GM21423 (cell line): ENCODE measurements around the gene RASAL1.

Source experiments
- ATAC-seq: cut with Tn5 transposase; IDR thresholded peaks from one replicate; pipeline ENCODE4 v1.9.1; 2021; ENCODE audit warnings: mild to moderate bottlenecking, moderate library complexity; ENCODE audit not compliant: unreplicated experiment

The RASAL1 gene

DNA sequence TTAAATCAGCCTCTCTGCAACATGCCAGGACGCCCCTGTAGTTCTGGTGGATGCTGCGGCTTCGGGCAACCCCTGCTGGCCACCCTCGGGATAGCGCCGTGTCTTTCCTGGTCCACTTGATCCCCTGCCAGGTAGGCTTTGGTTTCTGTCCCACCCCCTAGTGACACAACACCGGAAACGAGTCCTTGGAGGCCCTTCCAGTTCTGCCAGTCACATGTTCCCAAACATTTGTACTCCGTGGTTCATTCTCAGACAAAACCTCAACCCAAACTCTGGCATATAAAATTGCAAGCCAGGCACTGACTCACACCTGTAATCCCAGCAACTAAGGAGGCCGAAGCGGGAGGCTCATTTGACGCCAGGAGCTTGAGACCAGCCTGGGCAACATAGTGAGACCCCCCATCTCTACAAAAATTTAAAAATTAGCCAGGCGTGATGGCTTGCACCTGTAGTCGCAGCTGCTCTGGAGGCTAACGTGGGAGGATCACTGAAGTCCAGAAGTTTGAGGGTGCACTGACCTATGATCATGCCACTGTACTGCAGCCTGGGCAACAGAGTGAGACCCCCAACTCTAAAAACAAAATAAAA, 37.0 kb downstream of the RASAL1 start:
- peak; percentile 72 for ATAC-seq

DNA sequence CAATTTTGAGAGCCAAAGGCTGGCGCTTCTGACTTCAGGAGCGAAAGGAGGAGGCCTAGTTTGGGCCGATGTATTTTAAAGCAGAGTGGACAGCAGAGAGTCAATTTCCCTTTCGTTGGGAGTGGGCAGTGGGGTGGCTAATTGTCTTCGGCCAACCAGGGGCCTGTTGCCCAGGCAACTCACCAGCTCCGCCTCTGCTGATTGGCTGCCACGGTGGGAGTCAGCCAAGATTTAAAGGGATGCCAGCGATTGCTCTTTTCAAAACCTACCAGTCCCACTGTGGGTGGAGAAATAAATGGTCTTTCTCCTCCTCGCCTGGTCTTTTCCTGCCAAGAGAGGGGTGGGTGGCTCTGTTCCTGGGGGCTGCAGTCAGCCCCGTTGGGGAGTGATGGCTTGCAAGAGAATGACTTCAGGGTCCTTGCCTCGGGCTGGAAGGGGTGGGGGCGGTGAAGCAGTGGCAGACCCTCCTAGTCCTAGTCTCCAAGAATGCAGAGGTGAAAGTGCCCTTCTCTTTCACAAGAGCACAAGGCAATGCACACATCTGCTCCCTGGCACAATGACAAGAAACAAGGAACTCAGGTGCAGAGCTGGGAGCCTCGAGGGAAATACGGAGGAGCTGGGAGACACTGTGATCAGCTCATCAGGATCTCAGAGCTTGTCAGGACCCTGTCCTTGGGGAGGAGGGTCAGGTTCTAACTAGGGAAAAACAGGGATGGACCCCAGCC, 37.7 kb downstream of the RASAL1 start:
- ATAC-seq = no peak

DNA sequence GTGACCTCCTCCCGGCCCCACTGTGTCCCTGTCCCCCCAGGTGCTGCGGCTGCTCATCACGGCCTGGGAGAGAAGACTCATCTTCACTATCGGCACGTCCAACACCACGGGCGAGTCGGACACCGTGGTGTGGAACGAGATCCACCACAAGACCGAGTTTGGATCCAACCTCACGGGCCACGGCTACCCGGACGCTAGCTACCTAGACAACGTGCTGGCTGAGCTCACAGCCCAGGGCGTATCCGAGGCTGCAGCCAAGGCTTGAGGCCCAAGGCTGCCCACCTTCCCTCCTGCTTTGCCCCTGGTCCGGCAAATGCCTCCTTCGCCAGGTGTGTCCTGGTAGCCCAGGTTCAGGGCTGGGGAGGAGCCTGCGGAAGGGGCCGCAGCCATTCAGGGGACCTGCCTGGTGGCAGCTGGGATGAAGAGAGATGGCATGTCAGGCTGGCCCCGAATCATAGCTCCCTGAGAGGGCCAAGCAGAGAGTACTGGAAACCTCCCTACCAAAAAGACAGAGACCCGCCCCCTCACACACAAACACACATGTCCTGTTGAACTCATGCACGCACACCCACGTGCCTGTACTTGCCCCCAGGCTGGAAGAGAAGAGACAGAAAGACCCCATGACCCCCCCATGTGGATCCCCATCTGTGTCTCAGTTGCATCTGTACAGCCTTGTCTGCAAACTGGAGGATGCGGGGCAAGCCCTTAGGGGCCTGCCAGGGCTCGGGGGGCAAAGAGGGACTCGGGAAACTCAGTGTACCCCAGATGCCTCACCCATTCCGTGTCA, 38.7 kb downstream of the RASAL1 start:
- ATAC-seq = no peak

GRCh38 chr12:113095405-113095804, 40.2 kb downstream of the RASAL1 start:
- ATAC-seq = no peak

GRCh38 chr12:113094738-113095137, 40.8 kb downstream of the RASAL1 start:
- no peak for ATAC-seq

- no peak for ATAC-seq
These were observed 42.0 kb downstream of the RASAL1 start for GRCh38 chr12:113093409-113094101.

DNA sequence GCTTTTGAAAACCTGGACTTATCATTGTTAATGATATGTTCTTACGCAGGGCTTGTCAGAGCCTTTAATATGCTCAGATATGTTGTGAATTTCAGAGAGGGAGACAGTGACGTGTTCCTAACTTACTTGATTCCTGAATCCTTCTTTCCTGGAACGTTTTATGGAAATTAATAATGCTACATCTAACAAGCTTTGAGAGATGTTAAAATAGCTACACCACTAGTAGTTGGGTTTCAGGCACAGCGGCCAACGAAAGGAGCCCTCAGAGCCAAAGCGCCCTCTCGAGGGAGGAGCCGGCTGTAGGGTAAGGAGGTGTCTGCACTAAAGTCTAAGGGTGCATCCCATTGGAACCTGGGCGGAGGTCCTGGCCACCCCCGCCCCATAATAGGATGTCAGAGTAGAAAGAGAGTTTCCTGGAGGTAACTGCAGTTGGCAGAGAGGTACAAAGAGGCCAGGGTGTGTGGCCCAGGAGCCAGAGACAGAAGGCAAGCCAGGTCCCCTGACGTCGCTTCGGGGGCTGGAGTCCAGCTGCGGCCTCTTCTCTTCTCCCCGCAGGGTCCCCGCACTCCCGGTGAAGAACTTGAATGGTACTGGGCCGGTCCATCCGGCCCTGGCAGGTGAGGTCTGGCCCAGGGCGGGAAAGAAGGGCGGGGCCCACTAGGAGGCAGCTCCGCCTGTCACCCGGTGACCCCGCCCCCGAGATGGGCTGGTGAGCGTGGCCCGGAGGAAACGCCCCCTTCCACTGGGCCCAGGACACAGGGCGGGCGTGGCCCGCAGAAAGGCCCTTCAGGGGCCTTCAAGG, 42.8 kb downstream of the RASAL1 start:
- no peak for ATAC-seq

DNA sequence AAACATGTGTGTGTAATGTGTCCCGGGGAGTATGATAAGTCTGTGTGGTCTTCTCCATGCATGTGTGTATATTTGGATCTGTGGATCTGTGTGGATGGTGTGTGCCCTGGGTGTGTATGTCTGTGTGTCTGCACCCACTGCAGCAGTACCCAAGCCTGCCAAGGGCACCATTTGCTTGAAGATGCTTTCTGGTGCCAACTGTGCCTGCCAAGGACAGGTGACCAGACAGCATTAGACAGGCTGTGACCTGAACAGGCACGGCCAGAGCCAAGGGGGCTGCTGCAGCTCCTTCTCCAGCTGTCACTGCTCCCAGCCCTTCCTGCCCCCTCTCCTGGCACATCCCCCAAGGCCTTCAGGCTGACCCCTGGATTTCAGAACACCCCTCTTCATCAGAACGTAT, 44.1 kb downstream of the RASAL1 start:
- ATAC-seq = no peak

DNA sequence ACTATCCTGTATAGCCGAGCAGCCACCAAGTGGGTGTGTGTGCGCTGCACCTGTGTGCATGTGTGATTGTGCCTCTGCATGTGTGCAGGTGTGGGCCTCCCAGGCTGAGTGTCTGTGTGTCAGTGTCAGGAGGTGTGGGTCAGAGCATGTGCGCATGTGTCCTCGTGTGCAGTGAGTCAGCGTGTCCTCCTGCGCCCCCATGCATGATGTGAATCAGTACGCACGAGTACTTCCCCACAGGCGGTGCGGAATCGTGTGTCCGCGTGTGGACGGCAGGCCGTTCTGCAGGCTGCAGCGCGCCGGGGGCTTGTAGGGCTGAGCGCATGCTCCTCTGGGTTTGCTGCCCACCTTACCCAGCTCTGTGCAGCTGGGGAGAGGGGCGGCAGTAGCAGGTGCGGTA, 44.8 kb downstream of the RASAL1 start:
- no peak for ATAC-seq

GRCh38 chr12:113089839-113090238, 45.7 kb downstream of the RASAL1 start:
- ATAC-seq = no peak

DNA sequence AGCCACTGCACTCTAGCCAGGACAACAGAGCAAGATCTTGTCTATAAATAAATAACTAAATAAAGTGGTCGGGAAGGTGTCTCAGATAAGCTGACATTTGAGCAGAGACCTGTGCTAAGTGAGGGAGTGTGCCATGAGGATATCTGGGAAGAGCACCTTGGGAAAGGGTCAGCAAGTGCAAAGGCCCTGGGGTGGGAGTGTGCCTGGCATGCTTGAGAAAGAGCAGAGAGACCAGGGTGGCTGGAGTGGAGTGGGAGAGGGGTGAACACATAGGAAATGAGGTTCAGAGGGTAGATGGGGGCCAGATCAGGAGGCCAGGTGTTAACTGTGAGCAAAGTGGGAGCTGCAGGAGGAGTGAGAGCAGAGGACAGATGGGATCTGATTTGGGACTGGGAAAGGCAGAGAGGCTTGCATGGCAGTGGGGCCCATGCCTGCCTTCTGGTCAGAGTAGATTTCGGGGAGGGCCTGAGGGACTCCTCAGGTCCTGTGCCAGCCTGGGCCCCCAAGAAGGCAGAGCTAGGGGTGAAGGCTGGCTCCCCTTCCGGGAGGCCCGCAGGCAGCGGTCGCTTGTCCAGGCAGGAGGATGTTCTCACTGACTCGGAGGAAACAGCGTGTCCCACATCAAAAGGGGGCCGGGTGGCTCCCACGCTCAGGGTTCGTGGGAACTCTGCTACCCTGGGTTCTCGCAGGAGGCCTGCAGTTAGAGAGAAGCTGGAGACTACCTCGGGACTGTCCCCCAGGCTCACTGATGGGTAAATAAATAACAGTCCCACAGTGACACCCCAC, 46.4 kb downstream of the RASAL1 start:
- ATAC-seq = no peak

DNA sequence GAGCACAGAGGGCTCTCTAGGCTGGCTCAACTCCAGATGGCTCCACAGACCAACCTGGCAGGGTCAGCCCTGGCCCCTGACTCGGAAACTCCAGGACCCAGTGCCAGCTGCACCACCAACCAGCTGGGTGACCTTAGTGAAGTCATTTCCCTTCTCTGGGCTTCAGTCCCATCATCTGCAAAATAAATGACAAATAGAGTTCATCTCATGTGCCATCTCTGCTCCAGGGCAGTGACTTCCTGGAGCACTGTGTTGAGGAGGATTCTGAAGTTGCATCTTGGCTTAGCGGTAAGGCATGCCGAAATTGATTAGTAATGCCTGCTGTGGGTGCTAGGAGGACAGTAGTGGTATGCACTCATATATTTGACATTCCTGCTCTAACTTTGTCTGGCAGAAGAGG, 47.5 kb downstream of the RASAL1 start:
- no peak for ATAC-seq

DNA sequence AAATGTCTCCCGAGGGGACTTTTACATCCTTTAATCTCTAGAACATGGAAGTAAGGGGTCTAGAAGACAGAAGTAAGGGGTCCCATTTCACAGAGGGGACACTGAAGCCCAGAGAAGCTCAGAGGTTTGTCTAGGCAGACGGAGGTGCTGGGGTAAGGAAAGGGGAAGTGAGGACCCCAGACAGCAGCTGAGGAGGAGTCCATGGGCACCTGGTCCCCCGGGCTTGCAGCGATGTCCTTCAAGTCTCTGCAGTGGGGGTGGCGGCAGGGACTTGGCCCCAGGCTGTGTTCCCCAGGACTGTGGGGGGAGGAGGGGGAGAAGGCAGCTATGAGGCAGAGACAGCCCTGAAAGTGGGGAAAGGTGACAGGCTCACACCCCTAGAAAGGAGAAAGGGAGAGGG, 48.4 kb downstream of the RASAL1 start:
- ATAC-seq = no peak

GRCh38 chr12:113086249-113087164, 49.1 kb downstream of the RASAL1 start:
- no peak for ATAC-seq

DNA sequence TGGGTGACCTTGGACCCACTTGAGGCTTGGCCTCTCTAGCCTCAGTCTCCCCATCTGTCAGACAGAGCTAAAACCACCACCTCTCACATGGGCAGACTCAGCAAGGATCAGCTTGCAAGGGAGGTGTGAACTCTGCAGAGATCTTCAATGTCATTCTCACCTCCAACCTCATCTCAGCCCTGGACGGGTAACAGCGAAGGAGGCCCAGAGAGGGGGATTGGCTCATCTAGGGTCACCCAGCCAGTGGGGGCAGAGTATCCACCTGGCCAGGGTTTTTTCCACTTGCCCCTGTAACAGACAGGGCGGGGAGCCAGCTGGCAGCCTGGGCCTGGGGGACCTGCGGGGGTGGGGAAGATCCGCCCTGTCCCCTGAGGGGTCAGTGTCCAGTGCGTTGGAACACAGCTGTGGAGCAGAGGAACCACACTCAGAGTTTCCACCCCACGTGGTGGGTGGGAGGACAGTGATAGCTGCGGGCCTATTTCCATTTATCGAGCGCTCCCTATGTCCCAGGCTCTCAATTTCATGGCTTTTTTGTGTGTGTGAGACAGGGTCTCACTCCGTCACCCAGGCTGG, 51.6 kb downstream of the RASAL1 start:
- no peak for ATAC-seq

- peak; percentile 65 for ATAC-seq
These were observed 52.9 kb downstream of the RASAL1 start for GRCh38 chr12:113082486-113083148.

- no peak for ATAC-seq
These were observed 53.7 kb downstream of the RASAL1 start for GRCh38 chr12:113081873-113082272.

- ATAC-seq = no peak
These were observed 57.7 kb downstream of the RASAL1 start for GRCh38 chr12:113077859-113078255.
